ENCODE results near the gene MEX3D. TPM values are rescaled to one million over a fixed set of nuclear protein-coding genes. Genes with fewer than 3 reads are reported as not detected.

MEX3D gene
- total RNA-seq, 1 experiment from 2014 or later = 70.4 TPM

- TF ChIP-seq CTCF (conservative IDR thresholded peaks at IDR 0.05) = no peak
- H3K23ac ChIP-seq (ENCODE audit: insufficient read length, low read depth, low read length) = no peak overlapping the region
- no peak overlapping the region for H4K91ac ChIP-seq (ENCODE audit: insufficient read length, low read depth, low read length)
- H2AK5ac ChIP-seq (ENCODE audit: insufficient read length, low read length) = no peak overlapping the region
- H3K23me2 ChIP-seq (ENCODE audit: insufficient read length, low read depth, low read length, poor library complexity, severe bottlenecking) = no peaks in the 10 kb centered on the region
- no peaks in the 10 kb centered on the region for H3K4me1 ChIP-seq (ENCODE audit: insufficient read depth, low read length)
- no peak overlapping the region for H2BK12ac ChIP-seq (ENCODE audit: insufficient read length, low read depth, low read length)
- H2BK120ac ChIP-seq (ENCODE audit: low read depth, low read length, poor library complexity, severe bottlenecking) = no peak overlapping the region
- no peak overlapping the region for H2BK15ac ChIP-seq (ENCODE audit: low read depth, low read length)
- Mint-ChIP-seq H3K9me3 (no peaks in the 10 kb centered on the region), H3K4me1 (peaks cover 4 to 8% of the 10 kb centered on the region in 2 experiments; a peak in 3 of 4 replicates), H3K36me3 (ENCODE audit: insufficient read depth in 1 of 3, low read depth in 3 of 3) (peaks cover 17 to 44% (median 42%) of the 10 kb centered on the region in 3 experiments), H3K4me3 (no peak overlapping the region), H3K27ac (no peak overlapping the region), H3K27me3 (ENCODE audit: low read depth) (no peaks in the 10 kb centered on the region)
- no peak overlapping the region for H2BK5ac ChIP-seq (ENCODE audit: insufficient read length, low read length)
- H3K27ac ChIP-seq (ENCODE audit: insufficient read length, low read depth, low read length) = no peak overlapping the region
- H3K18ac ChIP-seq (ENCODE audit: insufficient read length, low read depth, low read length) = no peak overlapping the region
- no peak overlapping the region for H3T11ph ChIP-seq (ENCODE audit: low read length)
- WGBS (ENCODE audit: extremely low coverage, insufficient read length, low lambda C conversion rate) = no CpG with 5 or more reads among the region's 15 CpGs
- H3K56ac ChIP-seq (ENCODE audit: insufficient read length, low read depth, low read length) = no peak overlapping the region
- no peaks in the 10 kb centered on the region for H4K20me1 ChIP-seq (ENCODE audit: control insufficient read depth, insufficient read depth, insufficient read length)
- no peak overlapping the region for H4K5ac ChIP-seq (ENCODE audit: insufficient read length, low read depth, low read length)
- H3K27me3 ChIP-seq (ENCODE audit: insufficient read depth, low read length) = no peaks in the 10 kb centered on the region
- no peak overlapping the region for H3K4ac ChIP-seq (ENCODE audit: low read depth, low read length)
- DNase-seq = no peak
- H4K8ac ChIP-seq (replicated peaks; ENCODE audit: insufficient read length, low read depth, low read length) = no peak overlapping the region
- H2BK20ac ChIP-seq (ENCODE audit: low read depth, low read length, poor library complexity, severe bottlenecking) = no peak overlapping the region
- no peak overlapping the region for H3K9ac ChIP-seq (ENCODE audit: extremely low read depth, insufficient read length, low read length)
- no peaks in the 10 kb centered on the region for H3K9me3 ChIP-seq (ENCODE audit: control insufficient read depth, low read depth, low read length)
- H3K79me1 ChIP-seq (ENCODE audit: insufficient read depth, low read depth, low read length, poor library complexity, severe bottlenecking) = no peaks in the 10 kb centered on the region
- peaks cover 17% of the 10 kb centered on the region; the same call in 1 of the 2 replicates for H3K79me2 ChIP-seq (ENCODE audit: insufficient read depth, low read length)
- no peak overlapping the region for H3K4me2 ChIP-seq (ENCODE audit: insufficient read depth, insufficient read length, low read length)
- H2AFZ ChIP-seq (ENCODE audit: low read length) = no peak overlapping the region
- H3K14ac ChIP-seq (ENCODE audit: insufficient read depth, low read length) = no peak overlapping the region
These were observed 31.3 kb upstream of the MEX3D start for GRCh38 chr19:1599460-1599846.
